GM12801 (cell line): Measurements from ENCODE around the gene RRAD.

Source experiments
- CTCF ChIP-seq: IDR thresholded peaks from one replicate; pipeline ENCODE4 v1.5.1; 2011; ENCODE audit warnings: control low read depth; ENCODE audit not compliant: insufficient read length; ENCODE audit errors: extremely low read depth

RRAD gene

DNA sequence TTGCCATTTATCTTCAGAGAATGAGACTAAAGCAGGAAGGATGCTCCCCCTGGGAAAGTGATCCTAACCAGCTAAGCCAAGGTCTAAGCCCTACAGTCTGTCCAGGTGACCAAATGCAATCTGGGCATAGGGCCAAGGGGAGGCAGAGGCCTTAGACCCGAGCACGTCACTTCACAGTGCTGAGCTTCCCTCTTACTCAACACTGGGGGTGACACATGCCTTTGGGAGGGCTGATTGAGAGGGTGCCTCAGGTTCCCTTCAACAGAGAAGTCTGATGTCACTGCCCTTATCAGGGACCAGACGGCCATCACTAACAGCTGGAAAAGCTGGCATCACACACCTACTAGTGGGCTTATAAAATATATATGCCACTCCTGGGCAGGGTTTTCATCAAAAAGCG is 4.9 kb upstream of the RRAD start:
- TF ChIP-seq CTCF, result no peak

DNA sequence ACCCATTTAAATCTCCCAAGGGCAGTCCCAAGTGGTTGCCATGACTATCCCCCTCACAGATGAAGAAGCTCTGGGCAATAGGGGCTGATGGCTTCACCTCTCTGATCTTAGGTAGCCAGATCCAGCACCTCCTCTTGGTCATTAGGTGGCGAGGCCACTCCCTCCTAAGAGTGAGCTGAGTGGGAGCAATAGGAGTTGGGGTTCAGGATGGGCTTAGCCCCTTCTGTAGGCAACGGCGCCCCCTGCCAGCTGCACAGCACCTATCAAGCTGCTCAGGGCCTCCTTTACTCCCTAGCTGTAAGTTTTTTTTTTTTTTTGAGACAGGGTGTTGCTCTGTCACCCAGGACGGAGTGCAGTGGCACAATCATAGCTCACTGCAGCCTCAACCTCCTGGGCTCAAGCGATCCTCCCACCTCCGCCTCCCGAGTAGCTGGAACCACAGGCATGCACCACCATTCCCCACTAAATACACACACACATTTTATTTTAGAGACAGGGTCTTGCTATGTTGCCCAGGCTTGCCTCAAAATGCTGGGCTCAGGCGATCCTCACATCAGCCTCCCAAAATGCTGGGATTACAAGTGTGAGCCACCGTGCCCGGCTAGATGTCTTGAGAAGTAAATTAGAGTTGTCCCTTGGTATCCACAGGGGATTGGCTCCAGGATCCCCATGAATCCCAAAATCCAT is 3.5 kb upstream of the RRAD start:
- TF ChIP-seq CTCF, result no peak

DNA sequence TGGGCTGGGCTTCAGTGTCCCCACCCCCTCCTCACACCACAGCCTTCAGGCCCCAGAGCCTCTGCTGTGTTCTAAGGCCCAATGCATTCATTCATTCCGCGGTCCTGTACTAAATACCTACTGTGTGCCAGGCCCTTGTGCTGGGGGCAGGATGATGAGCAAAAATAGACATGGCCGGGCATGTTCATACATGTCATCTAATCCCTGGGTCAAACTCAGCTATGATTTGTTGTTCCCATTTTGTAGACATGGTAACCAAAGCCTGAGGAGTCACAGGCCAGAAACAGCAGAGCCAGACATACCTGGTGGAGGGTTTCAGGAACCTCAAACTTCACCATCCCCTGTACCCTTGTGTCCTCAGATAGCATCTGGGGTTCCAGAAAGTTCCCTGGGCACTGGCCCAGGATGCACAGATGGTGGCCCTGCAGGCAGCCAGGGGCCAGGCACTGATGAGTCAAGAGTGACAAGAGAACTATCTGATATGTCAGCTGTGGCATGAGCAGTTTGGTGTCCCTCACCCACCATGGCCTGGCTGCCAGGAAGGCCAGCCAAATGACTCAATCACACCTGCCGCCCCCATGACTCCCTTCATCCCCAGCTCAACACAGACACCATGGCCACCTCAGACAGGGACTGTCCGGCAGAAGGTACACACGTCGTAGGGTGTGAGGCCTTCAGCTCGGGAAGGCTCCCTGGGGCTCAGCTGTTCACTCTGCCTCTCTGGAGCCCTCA is 2.7 kb upstream of the RRAD start:
- TF ChIP-seq CTCF, result no peak

GRCh38 chr16:66926961-66927436 is 1.7 kb upstream of the RRAD start:
- no peak for TF ChIP-seq CTCF

GRCh38 chr16:66926171-66926947 is 1.0 kb upstream of the RRAD start:
- no peak for TF ChIP-seq CTCF

- TF ChIP-seq CTCF, result no peak
Observed at GRCh38 chr16:66924527-66925321, 611 bp downstream of the RRAD start.
